Measurements from ENCODE around the gene WAPL.

DNA sequence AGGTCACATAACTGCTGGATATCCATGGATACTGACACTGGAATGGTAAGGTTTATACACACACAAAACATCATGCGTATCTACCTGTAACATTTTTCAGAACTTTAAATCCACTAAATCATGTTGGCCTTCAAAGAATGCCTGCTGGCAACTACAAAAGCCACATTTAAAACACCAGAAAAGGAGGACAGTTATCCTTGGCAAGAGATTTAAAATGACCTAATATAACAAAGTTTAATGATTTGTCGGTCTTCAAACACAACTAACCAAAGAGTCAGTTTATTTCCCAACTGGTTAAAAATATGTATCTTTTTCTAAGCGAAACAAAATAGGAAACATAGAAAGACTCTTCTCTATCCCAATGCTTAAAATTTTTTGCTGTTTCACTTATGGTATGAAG, 24.0 kb downstream of the WAPL start:
- TF ChIP-seq, protein P1, sequence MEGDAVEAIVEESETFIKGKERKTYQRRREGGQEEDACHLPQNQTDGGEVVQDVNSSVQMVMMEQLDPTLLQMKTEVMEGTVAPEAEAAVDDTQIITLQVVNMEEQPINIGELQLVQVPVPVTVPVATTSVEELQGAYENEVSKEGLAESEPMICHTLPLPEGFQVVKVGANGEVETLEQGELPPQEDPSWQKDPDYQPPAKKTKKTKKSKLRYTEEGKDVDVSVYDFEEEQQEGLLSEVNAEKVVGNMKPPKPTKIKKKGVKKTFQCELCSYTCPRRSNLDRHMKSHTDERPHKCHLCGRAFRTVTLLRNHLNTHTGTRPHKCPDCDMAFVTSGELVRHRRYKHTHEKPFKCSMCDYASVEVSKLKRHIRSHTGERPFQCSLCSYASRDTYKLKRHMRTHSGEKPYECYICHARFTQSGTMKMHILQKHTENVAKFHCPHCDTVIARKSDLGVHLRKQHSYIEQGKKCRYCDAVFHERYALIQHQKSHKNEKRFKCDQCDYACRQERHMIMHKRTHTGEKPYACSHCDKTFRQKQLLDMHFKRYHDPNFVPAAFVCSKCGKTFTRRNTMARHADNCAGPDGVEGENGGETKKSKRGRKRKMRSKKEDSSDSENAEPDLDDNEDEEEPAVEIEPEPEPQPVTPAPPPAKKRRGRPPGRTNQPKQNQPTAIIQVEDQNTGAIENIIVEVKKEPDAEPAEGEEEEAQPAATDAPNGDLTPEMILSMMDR (IDR thresholded peaks at IDR 0.05): no peak
- TF ChIP-seq EP300 (IDR thresholded peaks at IDR 0.05) (no peak), POLR2A (IDR thresholded peaks at IDR 0.05) (no peak)

Data from sigmoid colon (tissue), 4 donors.